Epithelial cell of prostate (primary cell): ENCODE data around the gene CLCN6.

Source experiments
- DNase-seq: peaks from one replicate; pipeline ENCODE4 v3.0.0-alpha.2; 2011; ENCODE audit warnings: low read depth, low spot score
- H3K27ac ChIP-seq: fragments of 450-650 bp; 2 replicates; pipeline ENCODE4 v1.5.1; 2017; ENCODE audit warnings: mild to moderate bottlenecking

The CLCN6 gene

GRCh38 chr1:11805422-11806306, at the start of gene CLCN6, which contains the start of gene MTHFR:
Gene CLCN6 (plus strand): TSS chr1:11806191. CDS start chr1:11806263, 72 bp downstream.
Gene MTHFR (minus strand): TSS chr1:11805964. CDS start chr1:11803116, 2,848 bp downstream.
- DNase-seq, result peak; percentile 94
- peak within 1 kb of the TSS; percentile 98 for H3K27ac ChIP-seq

GRCh38 chr1:11757047-11757446, 48.9 kb upstream of the CLCN6 start:
- DNase-seq, result no peak
- H3K27ac ChIP-seq, result no peak overlapping the region

GRCh38 chr1:11759791-11760190, 46.2 kb upstream of the CLCN6 start:
- no peak for DNase-seq
- no peak overlapping the region for H3K27ac ChIP-seq

GRCh38 chr1:11761285-11761684, 44.7 kb upstream of the CLCN6 start:
- no peak overlapping the region for H3K27ac ChIP-seq
- DNase-seq, result no peak

GRCh38 chr1:11761988-11762406, 44.0 kb upstream of the CLCN6 start, which contains the start of gene C1orf167:
Gene C1orf167 (plus strand): TSS chr1:11762193. CDS start chr1:11764401, 2,208 bp downstream.
- H3K27ac ChIP-seq, result no peak within 1 kb of the TSS
- no peak for DNase-seq

GRCh38 chr1:11764115-11764514, 41.9 kb upstream of the CLCN6 start:
- DNase-seq, result no peak
- H3K27ac ChIP-seq, result no peak overlapping the region

- DNase-seq, result no peak
- no peak overlapping the region for H3K27ac ChIP-seq
These were observed 41.5 kb upstream of the CLCN6 start for GRCh38 chr1:11764519-11764918.

GRCh38 chr1:11765661-11766428, 40.1 kb upstream of the CLCN6 start:
- no peak for DNase-seq
- no peak overlapping the region for H3K27ac ChIP-seq

GRCh38 chr1:11766429-11766776, 39.6 kb upstream of the CLCN6 start:
- DNase-seq, result no peak
- H3K27ac ChIP-seq, result no peak overlapping the region

- DNase-seq, result no peak
- H3K27ac ChIP-seq, result no peak overlapping the region
These were observed 37.9 kb upstream of the CLCN6 start for GRCh38 chr1:11767922-11768704.

- no peak for DNase-seq
These were observed 37.2 kb upstream of the CLCN6 start for GRCh38 chr1:11768821-11769220.

GRCh38 chr1:11769274-11769673, 36.7 kb upstream of the CLCN6 start:
- H3K27ac ChIP-seq, result no peak overlapping the region
- no peak for DNase-seq

More at GRCh38 chr1:11768821-11769220, 37.2 kb upstream of the CLCN6 start:
- no peak overlapping the region for H3K27ac ChIP-seq

- no peak overlapping the region for H3K27ac ChIP-seq
- DNase-seq, result no peak
These were observed 36.0 kb upstream of the CLCN6 start for GRCh38 chr1:11770011-11770410.

GRCh38 chr1:11771481-11772043, 34.4 kb upstream of the CLCN6 start:
- no peak for DNase-seq
- no peak overlapping the region for H3K27ac ChIP-seq

- H3K27ac ChIP-seq, result no peak overlapping the region
- no peak for DNase-seq
These were observed 33.5 kb upstream of the CLCN6 start for GRCh38 chr1:11772458-11772857.

- H3K27ac ChIP-seq, result no peak overlapping the region
- no peak for DNase-seq
These were observed 31.2 kb upstream of the CLCN6 start for GRCh38 chr1:11774753-11775152.

- no peak for DNase-seq
- H3K27ac ChIP-seq, result no peak overlapping the region
These were observed 28.2 kb upstream of the CLCN6 start for GRCh38 chr1:11777658-11778322.

GRCh38 chr1:11778336-11778735, 27.7 kb upstream of the CLCN6 start:
- DNase-seq, result no peak
- no peak overlapping the region for H3K27ac ChIP-seq

GRCh38 chr1:11778844-11779623, 27.0 kb upstream of the CLCN6 start:
- DNase-seq, result no peak
- no peak overlapping the region for H3K27ac ChIP-seq
